NCI-H526 (cell line): ENCODE results near the gene IVD.

ENCODE experiments used
- DNase-seq, 2 experiments: peaks; one replicate each; lab custom pipeline; 2025; lab: John Stamatoyannopoulos, UW

Gene IVD

GRCh38 chr15:40405501-40406381, at the start of gene IVD:
TSS of gene IVD (plus strand) at chr15:40405795. CDS start at chr15:40405828, 33 bp downstream.
- DNase-seq, result peak; percentile 86 to 96

DNA sequence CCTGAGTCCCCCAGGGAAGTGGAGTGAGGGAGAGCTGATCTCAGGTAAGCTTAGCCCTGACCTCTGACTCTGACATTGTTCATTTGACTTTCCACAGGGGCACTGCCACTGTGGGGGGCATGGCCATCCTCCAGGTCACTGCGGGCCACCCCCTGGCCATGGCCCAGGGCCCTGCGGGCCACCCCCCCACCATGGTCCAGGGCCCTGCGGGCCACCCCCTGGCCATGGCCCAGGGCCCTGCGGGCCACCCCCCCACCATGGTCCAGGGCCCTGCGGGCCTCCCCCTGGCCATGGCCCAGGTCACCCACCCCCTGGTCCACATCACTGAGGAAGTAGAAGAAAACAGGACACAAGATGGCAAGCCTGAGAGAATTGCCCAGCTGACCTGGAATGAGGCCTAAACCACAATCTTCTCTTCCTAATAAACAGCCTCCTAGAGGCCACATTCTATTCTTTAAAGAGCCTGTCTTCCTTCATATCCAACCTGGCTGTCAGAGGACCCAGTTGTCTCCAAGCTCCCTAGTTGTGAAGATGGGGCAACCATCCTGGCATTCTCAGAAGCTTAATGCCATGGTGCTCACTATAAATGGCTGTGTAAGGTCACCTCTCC, 49.5 kb upstream of the IVD start:
- no peak for DNase-seq

DNA sequence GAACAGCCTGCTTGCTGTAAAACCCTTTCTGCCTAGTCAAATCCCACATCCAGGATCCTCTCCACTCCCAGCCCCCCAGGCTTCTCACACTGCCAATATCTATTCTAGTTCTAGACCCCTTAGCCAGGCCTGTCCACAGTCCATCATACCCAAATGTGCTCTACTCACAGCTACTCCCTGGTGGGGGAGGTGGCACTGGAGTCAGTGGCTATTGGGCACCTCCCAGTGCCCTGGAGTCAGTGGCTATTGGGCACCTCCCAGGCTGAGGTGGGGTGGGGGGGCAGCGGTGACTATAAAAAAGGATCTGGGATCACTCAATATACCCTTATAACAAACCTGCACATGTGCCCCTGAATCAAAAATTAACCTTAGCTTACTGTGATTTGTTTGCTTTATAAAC, 48.3 kb upstream of the IVD start:
- no peak for DNase-seq

DNA sequence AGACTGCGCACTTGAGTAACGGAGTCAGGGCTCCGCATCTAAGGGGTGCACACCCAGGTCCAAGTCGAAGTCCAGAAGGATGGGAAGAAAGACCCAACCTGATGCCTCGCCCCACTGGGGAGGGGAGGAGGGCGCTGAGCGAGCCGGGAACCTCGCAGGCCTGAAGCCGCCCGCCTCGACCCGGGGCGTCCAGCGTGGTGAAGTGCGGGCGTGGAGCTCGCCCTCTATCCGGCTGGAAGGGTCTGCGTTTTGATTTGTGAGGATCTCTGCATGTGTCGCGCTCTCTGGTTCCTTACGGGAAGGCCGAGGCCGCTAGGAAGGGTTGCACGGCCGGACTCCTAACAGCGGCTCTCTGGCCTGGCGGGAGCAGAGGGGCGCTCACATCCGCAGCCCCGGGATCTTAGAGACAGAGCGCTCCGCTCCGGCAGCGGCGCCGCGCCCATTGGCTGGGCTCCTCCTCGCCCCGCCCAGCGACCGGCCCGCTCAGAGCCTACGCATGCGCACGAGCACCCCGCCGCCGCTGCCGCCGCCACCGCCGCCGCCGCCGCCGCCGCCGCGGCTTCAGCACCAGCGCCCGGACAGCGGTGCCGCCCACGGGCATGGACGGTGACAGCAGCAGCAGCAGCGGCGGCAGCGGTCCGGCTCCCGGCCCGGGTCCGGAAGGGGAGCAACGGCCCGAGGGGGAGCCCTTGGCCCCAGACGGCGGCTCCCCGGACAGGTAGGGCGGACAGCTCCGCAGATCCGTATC, 47.7 kb upstream of the IVD start, which contains the start of gene DISP2:
Gene DISP2, plus strand, starts transcription at position 497 of the 748 bp plus-strand sequence. Its CDS starts 103 bp downstream, at position 600.
- peak; percentile 47 to 94 for DNase-seq

- peak in 1 of 2 experiments; percentile 70 for DNase-seq
Observed at GRCh38 chr15:40358471-40359353, 46.9 kb upstream of the IVD start.

DNA sequence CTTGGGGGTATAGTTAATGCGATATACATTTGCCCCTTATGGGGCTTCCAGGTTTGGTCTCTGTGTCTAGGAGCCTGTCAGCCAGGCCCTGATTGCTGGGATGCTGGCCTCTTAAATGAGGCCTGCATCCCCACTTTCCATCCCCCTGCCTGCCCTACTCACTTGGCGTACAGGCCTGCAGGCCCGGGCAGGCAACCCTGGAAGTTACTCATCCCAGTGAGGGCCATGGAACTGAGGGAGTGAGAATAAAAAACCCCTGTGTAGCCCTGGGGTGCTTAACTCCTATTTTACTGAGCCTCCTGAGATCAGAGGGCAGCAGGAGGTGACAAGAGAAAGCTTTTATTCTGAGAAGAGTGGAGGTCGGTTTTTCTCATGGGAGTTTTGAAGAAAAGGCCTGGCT, 45.6 kb upstream of the IVD start:
- DNase-seq, result no peak

DNA sequence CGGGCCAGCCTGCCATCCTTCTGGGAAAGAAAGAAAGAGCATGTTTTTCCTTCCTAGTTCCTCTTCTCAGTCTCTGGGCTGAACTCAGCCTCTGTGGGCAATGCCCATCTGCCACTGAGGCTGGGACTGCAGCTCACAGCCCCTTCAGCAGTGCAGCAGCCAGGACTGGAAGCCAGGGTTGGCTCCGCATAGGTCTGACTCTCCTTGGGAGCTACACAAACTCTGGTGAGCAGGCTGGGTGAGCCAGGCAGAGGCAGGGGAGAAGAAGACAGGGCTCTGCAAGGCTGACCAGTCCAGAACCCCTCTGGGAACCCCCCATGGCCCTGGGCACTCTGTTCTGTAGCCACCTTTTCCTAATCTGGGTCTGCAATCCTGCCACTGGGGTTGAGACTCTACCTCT, 44.0 kb upstream of the IVD start:
- DNase-seq, result no peak

- DNase-seq, result no peak
Observed at GRCh38 chr15:40363611-40364010, 42.0 kb upstream of the IVD start.

DNA sequence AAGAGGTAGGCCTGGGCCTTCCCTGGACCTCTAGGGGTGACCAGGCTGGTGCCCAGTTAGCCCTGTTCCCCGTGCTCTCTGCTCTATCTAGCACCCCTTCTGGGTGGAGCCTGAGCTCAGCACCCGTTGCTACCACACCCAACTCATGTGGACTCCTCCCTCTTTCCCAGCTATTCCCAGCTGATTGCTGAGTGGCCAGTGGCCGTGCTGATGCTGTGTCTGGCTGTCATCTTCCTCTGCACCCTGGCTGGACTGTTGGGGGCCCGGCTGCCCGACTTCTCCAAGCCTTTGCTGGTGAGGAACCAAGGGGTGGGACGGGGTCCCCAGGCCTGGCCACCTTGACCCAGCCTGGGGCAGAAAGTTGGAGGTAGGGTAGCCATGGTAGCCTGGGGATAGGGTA, 41.3 kb upstream of the IVD start:
- no peak for DNase-seq

GRCh38 chr15:40365016-40365415, 40.6 kb upstream of the IVD start:
- no peak for DNase-seq

GRCh38 chr15:40365624-40366456, 39.8 kb upstream of the IVD start:
- DNase-seq, result no peak

- no peak for DNase-seq
Observed at GRCh38 chr15:40366457-40367370, 38.9 kb upstream of the IVD start.

- DNase-seq, result no peak
Observed at GRCh38 chr15:40367371-40367685, 38.3 kb upstream of the IVD start.

DNA sequence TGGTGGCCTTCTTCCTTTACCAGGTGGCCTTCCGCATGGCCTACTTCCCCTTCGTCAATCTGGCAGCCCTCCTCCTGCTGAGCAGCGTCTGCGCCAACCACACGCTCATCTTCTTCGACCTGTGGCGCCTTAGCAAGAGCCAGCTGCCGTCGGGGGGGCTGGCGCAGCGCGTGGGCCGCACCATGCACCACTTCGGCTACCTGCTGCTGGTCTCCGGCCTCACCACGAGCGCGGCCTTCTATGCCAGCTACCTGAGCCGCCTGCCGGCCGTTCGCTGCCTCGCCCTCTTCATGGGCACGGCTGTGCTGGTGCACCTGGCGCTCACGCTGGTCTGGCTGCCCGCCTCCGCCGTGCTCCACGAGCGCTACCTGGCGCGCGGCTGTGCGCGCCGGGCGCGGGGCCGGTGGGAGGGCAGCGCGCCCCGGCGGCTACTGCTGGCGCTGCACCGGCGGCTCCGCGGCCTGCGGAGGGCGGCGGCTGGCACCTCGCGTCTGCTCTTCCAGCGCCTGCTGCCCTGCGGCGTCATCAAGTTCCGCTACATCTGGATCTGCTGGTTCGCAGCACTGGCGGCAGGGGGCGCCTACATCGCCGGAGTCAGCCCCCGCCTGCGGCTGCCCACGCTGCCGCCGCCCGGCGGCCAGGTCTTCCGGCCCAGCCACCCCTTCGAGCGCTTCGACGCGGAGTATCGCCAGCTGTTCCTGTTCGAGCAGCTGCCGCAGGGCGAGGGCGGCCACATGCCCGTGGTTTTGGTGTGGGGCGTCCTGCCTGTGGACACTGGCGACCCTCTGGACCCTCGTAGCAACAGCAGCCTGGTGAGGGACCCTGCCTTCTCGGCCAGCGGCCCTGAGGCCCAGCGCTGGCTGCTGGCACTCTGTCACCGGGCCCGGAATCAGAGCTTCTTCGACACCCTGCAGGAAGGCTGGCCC, 37.6 kb upstream of the IVD start:
- DNase-seq, result peak; percentile 87 to 96

- no peak for DNase-seq
Observed at GRCh38 chr15:40368719-40369473, 36.7 kb upstream of the IVD start.

DNA sequence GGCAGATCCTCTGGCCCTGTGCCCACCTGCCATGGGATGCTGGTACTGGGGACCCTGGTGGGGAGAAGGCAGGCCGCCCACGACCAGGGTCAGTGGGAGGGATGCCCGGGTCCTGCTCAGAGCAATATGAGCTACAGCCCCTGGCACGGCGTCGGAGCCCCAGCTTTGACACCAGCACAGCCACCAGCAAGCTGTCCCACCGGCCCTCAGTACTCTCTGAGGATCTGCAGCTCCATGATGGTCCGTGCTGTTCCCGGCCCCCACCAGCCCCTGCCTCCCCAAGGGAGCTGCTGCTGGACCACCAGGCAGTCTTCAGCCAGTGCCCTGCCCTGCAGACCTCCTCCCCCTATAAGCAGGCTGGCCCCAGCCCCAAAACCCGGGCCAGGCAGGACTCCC, 36.1 kb upstream of the IVD start:
- DNase-seq, result no peak

- no peak for DNase-seq
Observed at GRCh38 chr15:40369971-40370370, 35.6 kb upstream of the IVD start.

GRCh38 chr15:40372981-40373380, 32.6 kb upstream of the IVD start:
- no peak for DNase-seq
